Measurements from ENCODE around the gene TBPL2.
"Not testable (repeated sequence)": the region's sequence is repeated elsewhere in the genome, so short reads cannot be mapped to it uniquely, and the experiment has no call there.

The TBPL2 gene

DNA sequence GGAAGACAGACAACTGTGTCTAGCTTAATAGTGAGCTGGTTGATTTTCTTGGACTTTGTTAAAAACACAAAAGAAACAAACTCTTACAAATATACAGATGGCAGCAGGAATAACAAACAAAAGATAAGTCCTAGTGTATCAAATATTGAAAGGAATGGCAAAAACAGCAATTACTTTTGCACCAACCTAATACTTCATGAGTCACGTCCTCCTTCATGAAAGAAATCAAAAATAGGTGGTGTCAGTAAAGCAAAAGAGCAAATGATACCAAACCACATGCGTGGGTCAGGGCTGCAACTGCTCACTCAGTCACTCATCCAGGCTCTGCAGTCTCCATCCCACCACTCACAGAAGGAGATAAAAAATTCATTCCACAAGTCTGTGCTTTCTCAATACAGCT lies 40.6 kb downstream of the TBPL2 start:
- DNase-seq, result no peak

DNA sequence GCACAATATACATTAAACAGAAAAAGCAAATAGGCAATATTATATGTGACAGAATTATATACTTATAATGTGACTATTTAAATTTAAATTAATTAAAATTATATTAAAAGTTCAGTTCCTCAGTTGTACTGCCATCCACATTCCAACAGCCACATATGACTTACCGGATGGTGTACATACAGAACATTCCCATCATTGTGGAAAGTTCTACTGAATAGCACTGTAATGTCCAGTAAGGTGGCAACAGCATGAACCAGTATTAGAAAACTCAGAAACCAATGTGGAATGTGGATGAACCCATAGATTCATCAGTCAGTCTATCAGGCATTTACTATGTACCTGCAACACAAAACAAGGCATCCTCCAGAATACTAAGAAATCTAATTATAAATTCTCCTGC lies 41.2 kb downstream of the TBPL2 start:
- DNase-seq, result no peak

DNA sequence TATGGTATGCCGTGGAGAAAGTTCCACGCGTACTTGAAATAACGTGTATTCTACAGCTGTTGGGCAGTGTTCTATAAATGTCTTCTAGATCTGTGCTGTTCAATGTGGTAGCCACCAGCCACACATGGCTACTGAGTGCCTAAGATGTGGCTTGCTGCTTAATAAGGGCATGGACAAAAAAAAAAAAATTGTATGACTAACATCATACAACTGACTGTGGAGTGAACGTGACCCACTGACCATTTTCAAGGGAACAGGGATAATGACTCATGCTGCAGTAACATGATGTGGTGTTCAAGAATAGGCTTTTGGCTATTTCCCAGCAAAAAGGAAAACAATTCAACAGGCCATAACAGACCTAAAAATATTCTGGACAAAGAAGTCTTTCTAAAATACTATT lies 41.7 kb downstream of the TBPL2 start:
- DNase-seq, result no peak

DNA sequence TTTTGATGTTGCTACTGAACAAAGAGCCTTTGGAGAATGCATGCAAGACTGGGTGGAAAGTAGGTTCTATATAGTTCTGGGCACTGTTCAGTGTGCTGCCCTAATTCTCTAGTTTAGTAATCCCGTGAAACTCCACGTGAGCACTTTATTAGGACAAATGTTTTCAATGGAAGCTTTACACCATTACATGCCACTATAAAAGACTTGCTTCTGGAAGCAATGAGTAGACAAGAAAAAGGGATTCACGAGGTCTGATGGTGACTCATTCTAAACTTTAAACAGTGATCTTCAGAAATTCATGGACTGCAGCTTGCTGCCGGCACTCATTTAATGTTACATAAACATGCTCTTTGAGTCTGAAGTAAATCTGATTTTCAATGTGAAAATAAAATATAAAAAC lies 51.1 kb downstream of the TBPL2 start:
- DNase-seq, result no peak

DNA sequence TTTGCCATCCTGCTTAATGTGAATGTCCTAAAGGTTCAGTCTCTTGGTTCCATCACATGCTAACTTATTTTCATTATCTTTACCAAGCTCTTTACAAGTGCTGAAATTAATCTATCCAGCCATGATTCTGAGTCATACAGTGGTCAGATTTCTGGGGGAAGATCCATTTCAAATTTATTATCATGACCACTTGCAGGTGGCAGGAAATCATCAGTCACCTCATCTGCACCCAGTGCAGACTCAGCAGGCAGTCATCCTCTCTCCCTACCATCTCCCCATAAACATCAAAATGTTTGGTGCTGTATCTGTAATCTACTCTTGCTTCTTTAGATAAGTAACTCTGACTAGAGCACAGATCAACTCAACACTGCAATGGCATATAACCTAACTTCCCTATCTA lies 52.3 kb downstream of the TBPL2 start:
- DNase-seq, result no peak

DNA sequence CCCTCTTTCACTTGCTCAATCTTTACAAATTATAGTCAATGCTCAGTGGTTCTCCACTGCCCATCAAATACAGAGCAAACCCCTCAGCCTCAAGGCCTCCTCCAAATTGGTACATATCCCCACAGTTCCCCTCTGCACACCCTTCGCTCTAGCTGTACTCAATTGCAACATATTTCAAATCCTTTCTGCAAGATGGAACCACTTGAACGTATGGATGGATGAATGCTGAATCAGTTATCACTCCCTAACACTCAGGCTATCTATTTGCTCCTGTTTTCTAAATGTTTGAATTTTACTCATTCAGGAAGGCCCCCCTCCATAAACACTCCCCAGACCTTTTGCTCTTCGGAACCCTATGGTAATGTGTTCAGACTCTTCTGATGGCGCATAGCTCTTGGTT lies 53.3 kb downstream of the TBPL2 start:
- DNase-seq, result no peak

DNA sequence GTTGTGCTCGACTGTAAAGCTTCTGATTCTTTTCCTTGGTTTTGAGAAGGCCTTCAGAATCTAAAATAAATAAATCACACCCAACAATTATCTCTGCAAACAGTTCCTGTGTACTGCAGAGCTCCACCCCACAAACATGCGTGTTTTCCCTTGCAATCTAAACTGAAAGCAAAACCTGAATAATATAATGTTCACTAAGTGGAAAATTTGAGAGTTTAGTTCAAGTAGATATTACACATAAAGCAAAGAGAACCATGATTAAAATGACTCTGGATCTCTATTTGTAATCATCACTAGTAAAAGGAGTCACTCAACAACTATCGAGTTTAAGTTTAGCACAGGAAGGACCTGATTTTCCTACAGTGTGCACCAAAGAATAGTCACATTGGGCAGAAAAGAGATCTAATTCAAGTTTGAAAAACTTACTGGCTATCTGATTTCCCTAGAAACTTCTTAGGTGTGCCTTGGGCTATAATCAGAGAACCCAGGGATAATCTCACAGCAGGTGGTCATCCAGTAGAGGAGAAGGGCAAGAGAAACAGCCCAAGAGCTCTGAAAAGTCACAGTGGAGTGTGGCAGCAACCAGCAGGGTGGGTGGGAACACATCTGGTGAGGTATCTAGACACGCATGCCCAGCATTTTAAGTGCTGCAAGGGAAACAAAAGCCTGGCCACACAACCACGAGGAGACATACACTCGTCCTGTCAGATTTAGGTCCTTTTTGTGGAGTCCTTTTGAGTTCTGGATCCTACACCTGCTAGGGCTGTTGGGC lies 54.2 kb downstream of the TBPL2 start:
- DNase-seq, result no peak

DNA sequence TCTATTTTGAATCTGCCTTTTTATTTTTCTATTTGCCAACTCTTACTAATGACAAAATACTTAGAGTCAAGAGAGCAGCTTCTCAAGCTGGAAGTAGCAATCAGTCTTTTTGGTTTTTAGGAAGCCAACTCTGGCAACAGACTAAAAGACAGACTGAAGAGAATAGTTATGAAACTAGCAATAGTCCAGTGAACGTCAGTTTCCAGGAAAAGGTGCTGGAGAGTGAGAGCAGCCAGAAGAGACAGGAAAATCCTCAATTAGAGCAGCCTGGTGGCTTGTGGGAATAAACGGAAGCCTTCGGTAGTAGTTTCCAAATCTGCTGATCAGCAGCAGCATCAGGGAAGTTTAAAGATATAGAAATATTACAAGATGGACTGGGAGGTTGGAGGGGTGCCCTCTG lies 55.9 kb downstream of the TBPL2 start:
- DNase-seq, result no peak

DNA sequence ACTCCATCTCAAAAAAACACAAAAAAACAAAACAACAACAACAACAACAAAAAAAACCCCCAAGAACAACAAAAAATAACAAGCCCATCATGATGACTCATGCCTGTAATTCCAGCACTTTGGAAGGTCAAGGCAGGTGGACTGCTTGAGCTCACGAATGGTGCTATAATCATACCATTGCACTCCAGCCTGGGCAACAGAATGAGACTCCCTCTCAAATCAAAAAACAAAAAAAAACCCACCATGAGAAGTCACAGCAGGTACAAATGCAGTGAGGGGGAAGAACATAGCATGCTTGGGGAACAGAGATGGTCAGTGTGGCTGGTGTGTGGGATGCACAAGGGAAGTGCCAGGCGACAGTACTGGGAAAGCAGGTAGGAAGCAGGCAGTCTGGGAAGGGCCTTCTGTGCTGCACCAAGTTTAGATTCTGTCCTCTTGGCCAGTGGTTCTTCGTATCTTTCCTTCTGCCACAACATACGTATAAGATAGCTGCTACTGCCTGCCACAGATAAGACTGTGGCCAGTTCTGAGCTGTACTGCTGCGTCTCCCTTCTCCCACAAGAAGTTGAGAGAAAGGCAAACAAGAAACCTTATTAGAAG lies 56.8 kb downstream of the TBPL2 start:
- DNase-seq, result no peak

DNA sequence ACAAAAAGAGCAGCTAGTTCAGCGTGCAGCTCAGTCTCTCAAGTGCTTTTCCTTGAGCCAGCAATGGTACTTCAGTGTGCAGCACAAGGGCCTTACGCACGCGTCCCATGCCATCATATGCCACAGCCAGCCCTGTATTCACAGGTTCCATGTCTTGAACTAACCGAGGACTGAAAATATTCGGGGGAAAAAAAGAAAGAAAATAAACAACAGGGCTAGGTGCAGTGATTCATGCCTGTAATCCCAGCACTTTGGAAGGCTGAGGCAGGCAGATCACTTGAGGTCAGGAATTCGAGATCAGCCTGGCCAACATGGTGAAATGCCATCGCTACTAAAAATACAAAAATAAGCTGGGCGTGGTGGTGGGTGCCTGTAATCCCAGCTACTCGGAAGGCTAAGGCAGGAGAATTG lies 57.4 kb downstream of the TBPL2 start:
- not testable (repeated sequence) for DNase-seq

DNA sequence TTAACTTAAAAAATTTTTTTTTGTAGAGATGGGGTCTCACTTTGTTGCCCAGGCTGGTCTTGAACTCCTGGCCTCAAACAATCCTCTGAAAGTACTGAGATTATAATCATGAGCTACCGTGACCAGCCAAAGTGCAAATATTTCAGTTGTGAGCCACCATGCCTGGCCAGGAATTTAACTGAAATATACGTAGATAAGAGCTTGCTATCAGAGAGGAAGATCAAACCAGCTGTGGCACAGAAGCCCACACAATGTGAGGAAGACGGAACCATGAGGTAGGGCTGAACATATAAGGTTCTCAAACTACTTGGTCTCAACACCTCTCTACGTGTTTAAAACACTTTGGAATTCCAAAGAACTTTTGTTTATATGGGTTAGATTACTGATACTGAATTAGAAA lies 57.9 kb downstream of the TBPL2 start:
- DNase-seq, result no peak

DNA sequence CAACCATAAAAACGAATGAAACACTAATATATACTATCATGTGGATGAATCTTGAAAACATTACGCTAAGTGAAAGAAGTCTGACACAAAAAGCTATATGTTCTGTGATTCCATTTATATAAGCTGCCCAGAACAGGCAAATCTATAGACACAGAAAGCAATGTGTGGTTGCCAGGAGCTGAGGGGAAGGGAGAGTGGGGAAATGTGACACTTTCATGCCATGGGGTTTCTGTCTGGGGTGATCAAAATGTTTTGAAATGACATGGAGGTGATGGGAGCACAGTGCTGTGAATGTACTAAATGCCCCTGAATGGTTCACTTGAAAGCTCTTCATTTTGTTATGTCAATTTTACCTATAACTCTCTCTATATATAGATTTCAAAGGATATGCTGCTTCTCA lies 58.9 kb downstream of the TBPL2 start:
- DNase-seq, result no peak

DNA sequence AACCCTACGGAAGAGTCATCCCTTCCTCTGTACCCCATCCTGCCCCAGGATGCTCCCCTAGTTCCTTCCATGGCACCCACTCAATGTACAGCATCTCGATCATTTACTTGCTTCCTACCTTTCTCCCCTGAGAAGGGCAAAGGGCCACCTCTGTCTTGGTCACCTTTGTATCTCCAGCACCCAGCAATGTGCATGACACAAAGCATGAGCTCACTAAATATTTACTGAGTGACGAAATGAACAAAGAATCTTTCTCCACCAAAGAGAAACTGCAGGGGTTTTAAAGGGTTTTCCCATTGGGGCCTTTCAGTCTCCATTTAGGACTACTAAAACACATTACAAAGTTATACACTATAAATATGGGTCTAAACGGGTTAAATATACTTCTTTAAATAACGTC lies 59.4 kb downstream of the TBPL2 start:
- DNase-seq, result no peak

DNA sequence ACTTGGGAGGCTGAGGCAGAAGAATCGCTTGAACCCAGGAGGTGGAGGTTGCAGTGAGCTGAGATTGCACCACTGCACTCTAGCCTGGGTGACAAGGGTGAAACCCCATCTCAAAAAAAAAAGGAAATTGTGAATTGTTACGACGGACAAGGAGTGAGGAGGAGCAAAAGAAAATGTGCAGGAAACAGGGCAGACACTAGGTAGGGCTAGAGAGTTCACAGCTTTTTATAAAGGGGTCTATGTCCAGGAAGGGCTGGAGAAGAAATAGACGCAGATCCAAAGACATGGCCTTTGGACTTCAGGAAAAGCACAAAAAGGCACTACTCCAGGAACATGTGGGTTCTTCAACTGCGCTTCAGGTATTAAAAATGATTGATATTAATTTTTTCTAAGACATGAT lies 63.2 kb downstream of the TBPL2 start:
- DNase-seq, result no peak

DNA sequence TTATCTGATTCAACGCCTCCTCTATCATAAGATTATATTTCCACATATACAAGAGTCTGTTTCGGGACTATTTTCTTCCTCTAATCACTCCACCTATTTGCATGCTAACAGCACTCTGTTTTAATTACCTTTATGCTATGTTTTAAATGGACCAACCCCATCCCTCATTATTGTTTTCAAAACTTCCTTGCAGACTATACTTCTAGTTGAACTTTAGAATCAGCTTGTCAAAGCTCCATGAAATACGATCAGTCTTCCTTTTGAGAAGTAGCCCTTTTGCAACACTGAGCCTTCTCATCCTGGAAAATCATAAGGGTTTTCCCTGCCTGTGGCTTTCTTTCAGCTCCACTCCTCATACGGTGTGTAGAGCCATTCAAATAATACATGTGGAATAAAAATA lies 65.6 kb downstream of the TBPL2 start:
- no peak for DNase-seq

DNA sequence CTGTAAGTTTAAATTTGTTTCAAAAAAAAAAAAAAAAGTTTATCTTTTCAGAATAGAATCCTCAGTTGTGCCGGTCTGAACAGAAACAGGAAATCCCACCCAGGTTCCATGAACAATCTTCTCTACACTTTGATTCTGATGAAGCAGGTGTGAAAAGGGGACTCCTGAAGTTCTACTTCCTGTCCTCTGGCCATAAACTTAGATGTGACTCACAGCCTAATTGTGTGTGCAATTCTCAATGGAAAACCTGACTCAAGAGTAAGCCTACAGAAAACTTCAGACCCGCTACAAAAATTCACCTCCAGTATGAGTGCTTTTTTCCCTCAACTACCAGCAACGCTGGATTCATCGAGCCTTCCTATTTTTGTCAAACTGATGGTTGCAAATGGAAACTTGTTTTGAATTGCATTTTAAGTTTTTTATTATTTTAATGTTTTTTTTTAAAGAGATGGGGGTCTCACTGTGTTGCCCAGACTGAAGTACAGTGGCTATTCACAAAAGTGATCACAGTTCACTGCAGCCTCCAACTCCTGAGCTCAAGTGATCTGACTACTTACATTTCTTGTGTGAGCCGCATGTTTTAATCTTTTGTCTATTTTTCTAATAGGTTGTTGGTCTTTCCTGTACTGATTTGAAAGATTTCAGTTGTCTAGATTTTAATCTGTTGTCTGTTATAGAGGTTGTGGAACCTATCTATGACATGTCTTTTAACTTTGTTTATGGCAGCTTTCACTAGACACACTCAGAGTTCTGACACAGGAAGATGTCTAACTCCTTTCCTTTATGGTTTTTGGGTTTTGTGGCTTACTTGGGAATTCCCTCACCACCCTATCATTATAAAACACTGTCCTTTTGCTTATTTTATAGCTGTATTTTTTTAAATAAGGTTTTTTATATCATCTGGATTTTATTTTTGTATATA lies 66.4 kb downstream of the TBPL2 start:
- DNase-seq, result no peak

DNA sequence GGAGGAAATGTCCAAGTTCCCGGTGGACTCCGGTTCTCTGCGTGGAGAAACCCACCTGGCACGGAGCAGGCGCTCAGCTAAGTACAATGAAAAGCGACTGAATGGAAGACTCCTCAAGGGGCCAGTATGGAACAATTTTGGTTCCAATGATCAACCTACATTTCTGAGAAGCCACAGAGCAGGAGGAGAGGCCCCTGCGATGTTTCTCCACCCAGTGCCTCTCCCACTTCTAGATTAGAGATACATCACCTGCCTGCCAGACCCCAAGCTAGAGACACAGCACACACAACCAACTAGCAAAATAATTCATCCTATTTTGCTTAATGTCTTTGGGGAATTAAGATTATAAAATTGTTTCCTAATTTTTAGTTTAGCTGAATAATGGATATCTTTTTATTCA lies 67.6 kb downstream of the TBPL2 start:
- no peak for DNase-seq

DNA sequence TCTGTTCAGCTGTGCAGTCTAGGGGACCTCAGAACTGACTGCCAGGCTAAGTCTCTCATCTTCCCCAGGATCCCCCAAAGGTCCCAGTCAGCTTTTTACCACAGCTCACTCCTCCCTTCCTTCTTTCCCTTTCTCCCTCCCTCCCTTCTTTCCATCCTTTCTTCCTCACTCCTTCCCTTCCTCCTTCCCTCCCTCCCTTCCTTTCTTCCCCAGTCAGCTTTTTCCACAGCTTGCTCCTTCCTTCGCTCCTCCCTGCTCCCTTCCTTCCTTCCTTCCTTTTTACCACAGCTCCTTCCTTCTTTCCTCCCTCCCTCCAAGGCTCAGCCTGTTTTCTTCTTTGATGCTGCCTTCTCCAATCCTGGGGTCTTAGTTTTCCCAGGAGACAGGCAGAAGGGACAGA lies 68.0 kb downstream of the TBPL2 start:
- DNase-seq, result no peak

DNA sequence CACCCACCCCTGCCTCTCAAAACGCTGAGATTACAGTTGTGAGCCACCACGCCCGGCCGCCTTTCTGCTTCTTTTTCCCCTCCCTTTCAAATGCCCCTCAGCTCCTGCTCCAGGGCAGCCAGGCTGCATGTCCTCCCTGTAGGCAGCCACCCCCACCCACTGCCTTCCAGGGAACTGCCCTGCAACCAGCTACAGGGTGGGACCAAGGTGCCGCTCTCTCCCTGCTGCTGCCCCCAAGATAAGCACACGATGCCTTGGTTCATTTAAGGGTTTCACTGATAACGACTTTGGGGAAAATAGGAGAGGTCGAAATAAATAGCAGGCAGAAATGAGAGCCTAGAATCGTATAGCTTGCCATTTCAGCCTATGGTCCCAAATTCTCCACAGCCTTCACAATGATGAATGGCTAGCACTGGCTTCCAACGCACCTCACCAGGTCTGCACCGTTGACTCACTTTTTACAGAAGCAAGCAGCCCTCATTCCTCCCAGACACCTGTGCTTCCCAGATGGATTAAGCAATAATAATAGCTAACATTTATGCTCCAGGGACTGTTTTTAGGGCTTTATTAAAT lies 69.4 kb downstream of the TBPL2 start:
- no peak for DNase-seq

DNA sequence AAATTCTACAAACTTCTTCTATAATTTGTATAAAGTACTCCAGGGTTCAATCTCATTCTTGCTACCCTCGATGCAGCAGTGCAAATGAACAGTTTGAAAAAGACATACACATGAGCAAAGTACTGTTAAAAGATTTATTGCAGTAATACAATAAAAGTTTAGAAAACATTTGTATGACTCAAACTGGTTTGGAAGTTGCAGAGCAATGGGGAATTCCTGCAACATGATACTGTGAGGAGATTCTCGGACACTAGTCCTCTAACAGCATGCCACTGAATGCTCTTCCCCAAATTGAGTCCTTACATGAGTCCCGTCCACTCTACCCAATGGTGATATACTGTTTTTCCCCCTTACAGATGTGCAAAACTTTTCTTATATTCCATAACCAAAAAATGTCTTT lies 74.1 kb downstream of the TBPL2 start:
- DNase-seq, result no peak

Data from NCI-H1092 treated with DMSO at 0.1 percent for 48 hours (cell line).